Measurements from ENCODE around the gene PTRHD1. TPM values are rescaled to one million over a fixed set of nuclear protein-coding genes. Genes with fewer than 3 reads are reported as not detected.

Gene PTRHD1
- total and polyA plus RNA-seq, 10 of the 15 experiments (the other 5 are each of a cell fraction or from before 2014, with no cell fraction given): 15.9 to 64.2 (median 45.0) TPM

- FAIRE-seq: no peak
- POLR2A ChIA-PET: no interaction called here
- Histone ChIP-seq H3K9me3 (replicated peaks; ENCODE audit: control insufficient read depth, insufficient read depth, low read length) (peaks cover 4% of the 10 kb centered on the region; the same call in 1 of the 3 replicates), H3K27me3 (replicated peaks in 1 of 2; ENCODE audit: control insufficient read depth in 2 of 2, insufficient read depth in 2 of 2, low read length in 1 of 2) (no peaks in the 10 kb centered on the region), H3K79me2 (ENCODE audit: control insufficient read depth, insufficient read depth, low read length) (peaks cover 50% of the 10 kb centered on the region), H3K4me1 (ENCODE audit: control insufficient read depth, insufficient read depth, low read length) (no peaks in the 10 kb centered on the region), H3K4me2 (ENCODE audit: control insufficient read depth, insufficient read depth) (no peak overlapping the region), H3K4me3 (no peak overlapping the region), H3K27ac (ENCODE audit: control insufficient read depth, insufficient read depth) (no peak overlapping the region), H2AFZ (ENCODE audit: control insufficient read depth, low read depth, low read length) (no peak overlapping the region), H4K20me1 (ENCODE audit: control insufficient read depth, insufficient read depth) (no peaks in the 10 kb centered on the region), H3K36me3 (ENCODE audit: control insufficient read depth in 2 of 2, insufficient read depth in 2 of 2, low read length in 1 of 2) (peaks cover 4 to 8% of the 10 kb centered on the region in 2 experiments), H3K9ac (ENCODE audit: control insufficient read depth, insufficient read depth, low read length) (no peak overlapping the region)
- CTCF ChIA-PET: interaction anchor here (1.0 to 2.0 kb wide), 3 partner anchors 28 to 375 kb away, joined by 3 to 6 read pairs (median 5); no protein-coding TSS in a partner anchor
- WGBS (ENCODE audit: insufficient coverage, insufficient replicate concordance, low lambda C conversion rate, missing lambda C conversion rate): 98% methylated on average over 2 of the region's 2 CpGs
- intact Hi-C loops (cut with micrococcal nuclease; ENCODE audit: unreplicated experiment) (loop anchor here (10.0 kb wide), 1 partner anchor 303 kb away; the partner anchor contains the start of gene NCOA1), in situ Hi-C loops (cut with MboI) (no loop called here)
- SMC1A ChIA-PET (ENCODE audit: uncharacterized antibody, unreplicated experiment): interaction anchor here (0.8 to 1.2 kb wide), 2 partner anchors 8 to 13 kb away, joined by 3 read pairs; no protein-coding TSS in a partner anchor
- RAD21 ChIA-PET (ENCODE audit: unreplicated experiment): interaction anchor here (0.9 kb wide), 1 partner anchor 375 kb away, joined by 4 read pairs; no protein-coding TSS in a partner anchor
- no TSS peak for BruUV-seq (replicated peaks)
- DNase-seq (ENCODE audit: low read depth, low spot score): no peak
- no peak for ATAC-seq
- TF ChIP-seq ZZZ3 (IDR thresholded peaks at IDR 0.05; ENCODE audit: control insufficient read depth, insufficient read length, low read depth) (no peak), PAX5 (IDR thresholded peaks at IDR 0.05; ENCODE audit: borderline replicate concordance, low read depth, low read length) (no peak)
- TF ChIP-seq, protein P1, sequence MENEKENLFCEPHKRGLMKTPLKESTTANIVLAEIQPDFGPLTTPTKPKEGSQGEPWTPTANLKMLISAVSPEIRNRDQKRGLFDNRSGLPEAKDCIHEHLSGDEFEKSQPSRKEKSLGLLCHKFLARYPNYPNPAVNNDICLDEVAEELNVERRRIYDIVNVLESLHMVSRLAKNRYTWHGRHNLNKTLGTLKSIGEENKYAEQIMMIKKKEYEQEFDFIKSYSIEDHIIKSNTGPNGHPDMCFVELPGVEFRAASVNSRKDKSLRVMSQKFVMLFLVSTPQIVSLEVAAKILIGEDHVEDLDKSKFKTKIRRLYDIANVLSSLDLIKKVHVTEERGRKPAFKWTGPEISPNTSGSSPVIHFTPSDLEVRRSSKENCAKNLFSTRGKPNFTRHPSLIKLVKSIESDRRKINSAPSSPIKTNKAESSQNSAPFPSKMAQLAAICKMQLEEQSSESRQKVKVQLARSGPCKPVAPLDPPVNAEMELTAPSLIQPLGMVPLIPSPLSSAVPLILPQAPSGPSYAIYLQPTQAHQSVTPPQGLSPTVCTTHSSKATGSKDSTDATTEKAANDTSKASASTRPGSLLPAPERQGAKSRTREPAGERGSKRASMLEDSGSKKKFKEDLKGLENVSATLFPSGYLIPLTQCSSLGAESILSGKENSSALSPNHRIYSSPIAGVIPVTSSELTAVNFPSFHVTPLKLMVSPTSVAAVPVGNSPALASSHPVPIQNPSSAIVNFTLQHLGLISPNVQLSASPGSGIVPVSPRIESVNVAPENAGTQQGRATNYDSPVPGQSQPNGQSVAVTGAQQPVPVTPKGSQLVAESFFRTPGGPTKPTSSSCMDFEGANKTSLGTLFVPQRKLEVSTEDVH (IDR thresholded peaks at IDR 0.05; ENCODE audit: low read depth, partially characterized antibody): no peak
- TF ChIP-seq, protein P2, sequence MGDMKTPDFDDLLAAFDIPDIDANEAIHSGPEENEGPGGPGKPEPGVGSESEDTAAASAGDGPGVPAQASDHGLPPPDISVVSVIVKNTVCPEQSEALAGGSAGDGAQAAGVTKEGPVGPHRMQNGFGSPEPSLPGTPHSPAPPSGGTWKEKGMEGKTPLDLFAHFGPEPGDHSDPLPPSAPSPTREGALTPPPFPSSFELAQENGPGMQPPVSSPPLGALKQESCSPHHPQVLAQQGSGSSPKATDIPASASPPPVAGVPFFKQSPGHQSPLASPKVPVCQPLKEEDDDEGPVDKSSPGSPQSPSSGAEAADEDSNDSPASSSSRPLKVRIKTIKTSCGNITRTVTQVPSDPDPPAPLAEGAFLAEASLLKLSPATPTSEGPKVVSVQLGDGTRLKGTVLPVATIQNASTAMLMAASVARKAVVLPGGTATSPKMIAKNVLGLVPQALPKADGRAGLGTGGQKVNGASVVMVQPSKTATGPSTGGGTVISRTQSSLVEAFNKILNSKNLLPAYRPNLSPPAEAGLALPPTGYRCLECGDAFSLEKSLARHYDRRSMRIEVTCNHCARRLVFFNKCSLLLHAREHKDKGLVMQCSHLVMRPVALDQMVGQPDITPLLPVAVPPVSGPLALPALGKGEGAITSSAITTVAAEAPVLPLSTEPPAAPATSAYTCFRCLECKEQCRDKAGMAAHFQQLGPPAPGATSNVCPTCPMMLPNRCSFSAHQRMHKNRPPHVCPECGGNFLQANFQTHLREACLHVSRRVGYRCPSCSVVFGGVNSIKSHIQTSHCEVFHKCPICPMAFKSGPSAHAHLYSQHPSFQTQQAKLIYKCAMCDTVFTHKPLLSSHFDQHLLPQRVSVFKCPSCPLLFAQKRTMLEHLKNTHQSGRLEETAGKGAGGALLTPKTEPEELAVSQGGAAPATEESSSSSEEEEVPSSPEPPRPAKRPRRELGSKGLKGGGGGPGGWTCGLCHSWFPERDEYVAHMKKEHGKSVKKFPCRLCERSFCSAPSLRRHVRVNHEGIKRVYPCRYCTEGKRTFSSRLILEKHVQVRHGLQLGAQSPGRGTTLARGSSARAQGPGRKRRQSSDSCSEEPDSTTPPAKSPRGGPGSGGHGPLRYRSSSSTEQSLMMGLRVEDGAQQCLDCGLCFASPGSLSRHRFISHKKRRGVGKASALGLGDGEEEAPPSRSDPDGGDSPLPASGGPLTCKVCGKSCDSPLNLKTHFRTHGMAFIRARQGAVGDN (IDR thresholded peaks at IDR 0.05): no peak
- TF ChIP-seq, protein P3, sequence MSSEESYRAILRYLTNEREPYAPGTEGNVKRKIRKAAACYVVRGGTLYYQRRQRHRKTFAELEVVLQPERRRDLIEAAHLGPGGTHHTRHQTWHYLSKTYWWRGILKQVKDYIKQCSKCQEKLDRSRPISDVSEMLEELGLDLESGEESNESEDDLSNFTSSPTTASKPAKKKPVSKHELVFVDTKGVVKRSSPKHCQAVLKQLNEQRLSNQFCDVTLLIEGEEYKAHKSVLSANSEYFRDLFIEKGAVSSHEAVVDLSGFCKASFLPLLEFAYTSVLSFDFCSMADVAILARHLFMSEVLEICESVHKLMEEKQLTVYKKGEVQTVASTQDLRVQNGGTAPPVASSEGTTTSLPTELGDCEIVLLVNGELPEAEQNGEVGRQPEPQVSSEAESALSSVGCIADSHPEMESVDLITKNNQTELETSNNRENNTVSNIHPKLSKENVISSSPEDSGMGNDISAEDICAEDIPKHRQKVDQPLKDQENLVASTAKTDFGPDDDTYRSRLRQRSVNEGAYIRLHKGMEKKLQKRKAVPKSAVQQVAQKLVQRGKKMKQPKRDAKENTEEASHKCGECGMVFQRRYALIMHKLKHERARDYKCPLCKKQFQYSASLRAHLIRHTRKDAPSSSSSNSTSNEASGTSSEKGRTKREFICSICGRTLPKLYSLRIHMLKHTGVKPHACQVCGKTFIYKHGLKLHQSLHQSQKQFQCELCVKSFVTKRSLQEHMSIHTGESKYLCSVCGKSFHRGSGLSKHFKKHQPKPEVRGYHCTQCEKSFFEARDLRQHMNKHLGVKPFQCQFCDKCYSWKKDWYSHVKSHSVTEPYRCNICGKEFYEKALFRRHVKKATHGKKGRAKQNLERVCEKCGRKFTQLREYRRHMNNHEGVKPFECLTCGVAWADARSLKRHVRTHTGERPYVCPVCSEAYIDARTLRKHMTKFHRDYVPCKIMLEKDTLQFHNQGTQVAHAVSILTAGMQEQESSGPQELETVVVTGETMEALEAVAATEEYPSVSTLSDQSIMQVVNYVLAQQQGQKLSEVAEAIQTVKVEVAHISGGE (CRISPR knock-in tag; IDR thresholded peaks at IDR 0.05): no peak
- TF ChIP-seq, protein P4, sequence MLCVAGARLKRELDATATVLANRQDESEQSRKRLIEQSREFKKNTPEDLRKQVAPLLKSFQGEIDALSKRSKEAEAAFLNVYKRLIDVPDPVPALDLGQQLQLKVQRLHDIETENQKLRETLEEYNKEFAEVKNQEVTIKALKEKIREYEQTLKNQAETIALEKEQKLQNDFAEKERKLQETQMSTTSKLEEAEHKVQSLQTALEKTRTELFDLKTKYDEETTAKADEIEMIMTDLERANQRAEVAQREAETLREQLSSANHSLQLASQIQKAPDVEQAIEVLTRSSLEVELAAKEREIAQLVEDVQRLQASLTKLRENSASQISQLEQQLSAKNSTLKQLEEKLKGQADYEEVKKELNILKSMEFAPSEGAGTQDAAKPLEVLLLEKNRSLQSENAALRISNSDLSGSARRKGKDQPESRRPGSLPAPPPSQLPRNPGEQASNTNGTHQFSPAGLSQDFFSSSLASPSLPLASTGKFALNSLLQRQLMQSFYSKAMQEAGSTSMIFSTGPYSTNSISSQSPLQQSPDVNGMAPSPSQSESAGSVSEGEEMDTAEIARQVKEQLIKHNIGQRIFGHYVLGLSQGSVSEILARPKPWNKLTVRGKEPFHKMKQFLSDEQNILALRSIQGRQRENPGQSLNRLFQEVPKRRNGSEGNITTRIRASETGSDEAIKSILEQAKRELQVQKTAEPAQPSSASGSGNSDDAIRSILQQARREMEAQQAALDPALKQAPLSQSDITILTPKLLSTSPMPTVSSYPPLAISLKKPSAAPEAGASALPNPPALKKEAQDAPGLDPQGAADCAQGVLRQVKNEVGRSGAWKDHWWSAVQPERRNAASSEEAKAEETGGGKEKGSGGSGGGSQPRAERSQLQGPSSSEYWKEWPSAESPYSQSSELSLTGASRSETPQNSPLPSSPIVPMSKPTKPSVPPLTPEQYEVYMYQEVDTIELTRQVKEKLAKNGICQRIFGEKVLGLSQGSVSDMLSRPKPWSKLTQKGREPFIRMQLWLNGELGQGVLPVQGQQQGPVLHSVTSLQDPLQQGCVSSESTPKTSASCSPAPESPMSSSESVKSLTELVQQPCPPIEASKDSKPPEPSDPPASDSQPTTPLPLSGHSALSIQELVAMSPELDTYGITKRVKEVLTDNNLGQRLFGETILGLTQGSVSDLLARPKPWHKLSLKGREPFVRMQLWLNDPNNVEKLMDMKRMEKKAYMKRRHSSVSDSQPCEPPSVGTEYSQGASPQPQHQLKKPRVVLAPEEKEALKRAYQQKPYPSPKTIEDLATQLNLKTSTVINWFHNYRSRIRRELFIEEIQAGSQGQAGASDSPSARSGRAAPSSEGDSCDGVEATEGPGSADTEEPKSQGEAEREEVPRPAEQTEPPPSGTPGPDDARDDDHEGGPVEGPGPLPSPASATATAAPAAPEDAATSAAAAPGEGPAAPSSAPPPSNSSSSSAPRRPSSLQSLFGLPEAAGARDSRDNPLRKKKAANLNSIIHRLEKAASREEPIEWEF (IDR thresholded peaks at IDR 0.05; ENCODE audit: insufficient replicate concordance, low read depth, low read length): no peak
Measured at GRCh38 chr2:24797644-24798043, 4.5 kb upstream of the PTRHD1 start.
